ENCODE results near the gene HPCAL1. TPM values are rescaled to one million over a fixed set of nuclear protein-coding genes. Genes with fewer than 3 reads are reported as not detected.

The HPCAL1 gene
- total RNA-seq, 1 experiment from 2014 or later, result 35.1 TPM

- Mint-ChIP-seq H3K36me3 (ENCODE audit: insufficient read depth, unreplicated experiment) (peaks cover 4% of the 10 kb centered on the region), H3K27ac (ENCODE audit: unreplicated experiment) (no peak overlapping the region), H3K4me3 (ENCODE audit: low read depth, unreplicated experiment) (no peak overlapping the region), H3K9me3 (ENCODE audit: low read depth, unreplicated experiment) (no peaks in the 10 kb centered on the region), H3K4me1 (ENCODE audit: low read depth, unreplicated experiment) (peaks cover 8% of the 10 kb centered on the region), H3K27me3 (ENCODE audit: unreplicated experiment) (peaks cover 3% of the 10 kb centered on the region)
- CTCF ChIA-PET, result no interaction called here
- intact Hi-C loops (cut with micrococcal nuclease; ENCODE audit: unreplicated experiment), result no loop called here
- BruUV-seq (replicated peaks), result no TSS peak
- no peak for DNase-seq
- TF ChIP-seq CTCF (IDR thresholded peaks at IDR 0.05; ENCODE audit: unreplicated experiment), result no peak
These were observed 30.8 kb upstream of the HPCAL1 start for GRCh38 chr2:10271946-10272345.

DNA sequence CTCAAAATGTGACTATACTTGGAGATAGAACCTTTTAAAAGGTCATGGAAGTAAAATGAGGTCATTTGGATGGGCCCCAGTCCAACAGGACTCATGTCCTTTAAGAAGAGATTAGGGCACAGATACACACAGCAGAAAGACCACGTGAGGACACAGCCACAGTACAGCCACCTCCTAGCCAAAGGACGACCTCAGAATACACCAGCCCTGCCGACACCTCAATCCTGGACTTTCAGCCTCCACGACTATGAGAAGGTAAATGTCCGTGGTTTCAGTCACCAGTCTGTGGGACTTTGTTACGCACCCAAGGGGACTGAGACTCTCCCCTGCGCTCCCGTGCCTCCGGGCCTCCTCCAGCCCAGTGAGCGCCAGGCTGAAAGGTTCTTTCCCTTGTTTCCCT is 30.2 kb upstream of the HPCAL1 start:
- no peak for DNase-seq
- TF ChIP-seq CTCF (IDR thresholded peaks at IDR 0.05; ENCODE audit: unreplicated experiment), result no peak
- no peak overlapping the region for H3K4me3 Mint-ChIP-seq (ENCODE audit: low read depth, unreplicated experiment)
- no peak overlapping the region for H3K27ac Mint-ChIP-seq (ENCODE audit: unreplicated experiment)
- CTCF ChIA-PET, result no interaction called here
- intact Hi-C loops (cut with micrococcal nuclease; ENCODE audit: unreplicated experiment), result no loop called here
- H3K27me3 Mint-ChIP-seq (ENCODE audit: unreplicated experiment), result peaks cover 8% of the 10 kb centered on the region
- no peaks in the 10 kb centered on the region for H3K9me3 Mint-ChIP-seq (ENCODE audit: low read depth, unreplicated experiment)
- peaks cover 4% of the 10 kb centered on the region for H3K36me3 Mint-ChIP-seq (ENCODE audit: insufficient read depth, unreplicated experiment)
- BruUV-seq (replicated peaks), result no TSS peak
- H3K4me1 Mint-ChIP-seq (ENCODE audit: low read depth, unreplicated experiment), result peaks cover 13% of the 10 kb centered on the region

GRCh38 chr2:10273215-10274175 is 29.2 kb upstream of the HPCAL1 start:
- intact Hi-C loops (cut with micrococcal nuclease; ENCODE audit: unreplicated experiment), result no loop called here
- no peak overlapping the region for H3K27ac Mint-ChIP-seq (ENCODE audit: unreplicated experiment)
- CTCF ChIA-PET, result interaction anchor here (0.8 kb wide), 1 partner anchor 8 kb away, joined by 3 read pairs; no protein-coding TSS in a partner anchor
- H3K27me3 Mint-ChIP-seq (ENCODE audit: unreplicated experiment), result peaks cover 8% of the 10 kb centered on the region
- no peaks in the 10 kb centered on the region for H3K9me3 Mint-ChIP-seq (ENCODE audit: low read depth, unreplicated experiment)
- no peak for DNase-seq
- no TSS peak for BruUV-seq (replicated peaks)
- H3K4me3 Mint-ChIP-seq (ENCODE audit: low read depth, unreplicated experiment), result no peak overlapping the region
- no peak for TF ChIP-seq CTCF (IDR thresholded peaks at IDR 0.05; ENCODE audit: unreplicated experiment)
- peaks cover 24% of the 10 kb centered on the region for H3K4me1 Mint-ChIP-seq (ENCODE audit: low read depth, unreplicated experiment)
- peaks cover 4% of the 10 kb centered on the region for H3K36me3 Mint-ChIP-seq (ENCODE audit: insufficient read depth, unreplicated experiment)

GRCh38 chr2:10274376-10274775 is 28.3 kb upstream of the HPCAL1 start:
- CTCF ChIA-PET, result no interaction called here
- no peak for TF ChIP-seq CTCF (IDR thresholded peaks at IDR 0.05; ENCODE audit: unreplicated experiment)
- intact Hi-C loops (cut with micrococcal nuclease; ENCODE audit: unreplicated experiment), result no loop called here
- peaks cover 8% of the 10 kb centered on the region for H3K27me3 Mint-ChIP-seq (ENCODE audit: unreplicated experiment)
- H3K9me3 Mint-ChIP-seq (ENCODE audit: low read depth, unreplicated experiment), result no peaks in the 10 kb centered on the region
- no TSS peak for BruUV-seq (replicated peaks)
- no peak overlapping the region for H3K27ac Mint-ChIP-seq (ENCODE audit: unreplicated experiment)
- no peak overlapping the region for H3K4me3 Mint-ChIP-seq (ENCODE audit: low read depth, unreplicated experiment)
- DNase-seq, result no peak
- H3K36me3 Mint-ChIP-seq (ENCODE audit: insufficient read depth, unreplicated experiment), result peaks cover 4% of the 10 kb centered on the region
- peaks cover 32% of the 10 kb centered on the region for H3K4me1 Mint-ChIP-seq (ENCODE audit: low read depth, unreplicated experiment)
